Upper lobe of left lung (tissue), 4 donors: ENCODE results near the gene TIPARP.

ENCODE experiments used
- CTCF ChIP-seq, 6 experiments: fragments of 450-650 bp in 4 of 6; fragments of 200-600 bp in 2 of 6; sonication (generic) in 2 of 6; IDR thresholded peaks; one replicate each; pipeline ENCODE4 v1.5.1; 2016 to 2019; ENCODE audit warnings: antibody characterized with exemption in 6 of 6
- EP300 ChIP-seq, 4 donors: sonication (generic); formaldehyde crosslinking; IDR thresholded peaks; one replicate each; pipeline ENCODE4 v1.5.1; 2017; ENCODE audit warnings: antibody characterized with exemption in 4 of 4, control low read depth in 2 of 4
- POLR2AphosphoS5 ChIP-seq, 2 donors: sonication (generic); formaldehyde crosslinking; IDR thresholded peaks; one replicate each; pipeline ENCODE4 v1.5.1; 2017; ENCODE audit warnings: antibody characterized with exemption in 2 of 2

GRCh38 chr3:156668073-156668763, 6.2 kb upstream of the TIPARP start:
- no peak for TF ChIP-seq CTCF (IDR thresholded peaks at IDR 0.05)
- peak in 2 of 4 donors; percentile 39 to 83 for TF ChIP-seq EP300 (IDR thresholded peaks at IDR 0.05)
- no peak for TF ChIP-seq POLR2AphosphoS5 (IDR thresholded peaks at IDR 0.05)
